ENCODE measurements around the gene CAMTA2. TPM values are rescaled to one million over a fixed set of nuclear protein-coding genes. Genes with fewer than 3 reads are reported as not detected.
"Not testable (repeated sequence)": the region's sequence is repeated elsewhere in the genome, so short reads cannot be mapped to it uniquely, and the experiment has no call there.

Gene CAMTA2
- total RNA-seq, 1 experiment from 2014 or later: 51.1 TPM

DNA sequence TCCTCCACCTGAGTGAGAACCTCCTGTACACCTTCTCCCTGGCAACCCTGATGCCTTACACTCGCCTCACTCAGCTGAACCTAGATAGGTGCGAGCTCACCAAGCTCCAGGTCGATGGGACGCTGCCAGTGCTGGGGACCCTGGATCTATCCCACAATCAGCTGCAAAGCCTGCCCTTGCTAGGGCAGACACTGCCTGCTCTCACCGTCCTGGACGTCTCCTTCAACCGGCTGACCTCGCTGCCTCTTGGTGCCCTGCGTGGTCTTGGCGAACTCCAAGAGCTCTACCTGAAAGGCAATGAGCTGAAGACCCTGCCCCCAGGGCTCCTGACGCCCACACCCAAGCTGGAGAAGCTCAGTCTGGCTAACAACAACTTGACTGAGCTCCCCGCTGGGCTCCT lies 54.7 kb downstream of the CAMTA2 start:
- Histone ChIP-seq H2AFZ (no peak overlapping the region), H3K27ac (no peak overlapping the region), H3F3A (ENCODE audit: insufficient read depth, low read depth) (peaks cover 13% of the 10 kb centered on the region), H3K9me2 (ENCODE audit: insufficient read depth) (no peaks in the 10 kb centered on the region), H3K4me3 (no peak overlapping the region), H3K79me2 (ENCODE audit: low read depth) (peaks cover 1% of the 10 kb centered on the region), H3K36me3 (ENCODE audit: low read depth) (peaks cover 5% of the 10 kb centered on the region; the same call in 1 of the 2 replicates), H3K27me3 (ENCODE audit: insufficient read depth, low read depth) (no peaks in the 10 kb centered on the region), H3K4me2 (no peak overlapping the region), H4K20me1 (ENCODE audit: insufficient read depth) (no peaks in the 10 kb centered on the region), H3K9me3 (ENCODE audit: insufficient read depth, low read depth) (no peaks in the 10 kb centered on the region), H3K4me1 (replicated peaks; ENCODE audit: insufficient read depth) (peaks cover 10% of the 10 kb centered on the region)
- no TSS peak for BruUV-seq (replicated peaks)
- no peak for DNase-seq
- intact Hi-C loops (cut with micrococcal nuclease; ENCODE audit: unreplicated experiment): no loop called here
- POLR2A ChIA-PET (ENCODE audit: unreplicated experiment): no interaction called here
- no peak for TF ChIP-seq EZH2 (IDR thresholded peaks at IDR 0.05; ENCODE audit: low read depth)
- TF ChIP-seq, protein P1, sequence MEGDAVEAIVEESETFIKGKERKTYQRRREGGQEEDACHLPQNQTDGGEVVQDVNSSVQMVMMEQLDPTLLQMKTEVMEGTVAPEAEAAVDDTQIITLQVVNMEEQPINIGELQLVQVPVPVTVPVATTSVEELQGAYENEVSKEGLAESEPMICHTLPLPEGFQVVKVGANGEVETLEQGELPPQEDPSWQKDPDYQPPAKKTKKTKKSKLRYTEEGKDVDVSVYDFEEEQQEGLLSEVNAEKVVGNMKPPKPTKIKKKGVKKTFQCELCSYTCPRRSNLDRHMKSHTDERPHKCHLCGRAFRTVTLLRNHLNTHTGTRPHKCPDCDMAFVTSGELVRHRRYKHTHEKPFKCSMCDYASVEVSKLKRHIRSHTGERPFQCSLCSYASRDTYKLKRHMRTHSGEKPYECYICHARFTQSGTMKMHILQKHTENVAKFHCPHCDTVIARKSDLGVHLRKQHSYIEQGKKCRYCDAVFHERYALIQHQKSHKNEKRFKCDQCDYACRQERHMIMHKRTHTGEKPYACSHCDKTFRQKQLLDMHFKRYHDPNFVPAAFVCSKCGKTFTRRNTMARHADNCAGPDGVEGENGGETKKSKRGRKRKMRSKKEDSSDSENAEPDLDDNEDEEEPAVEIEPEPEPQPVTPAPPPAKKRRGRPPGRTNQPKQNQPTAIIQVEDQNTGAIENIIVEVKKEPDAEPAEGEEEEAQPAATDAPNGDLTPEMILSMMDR (conservative IDR thresholded peaks at IDR 0.05): no peak
- CTCF ChIA-PET: no interaction called here

DNA sequence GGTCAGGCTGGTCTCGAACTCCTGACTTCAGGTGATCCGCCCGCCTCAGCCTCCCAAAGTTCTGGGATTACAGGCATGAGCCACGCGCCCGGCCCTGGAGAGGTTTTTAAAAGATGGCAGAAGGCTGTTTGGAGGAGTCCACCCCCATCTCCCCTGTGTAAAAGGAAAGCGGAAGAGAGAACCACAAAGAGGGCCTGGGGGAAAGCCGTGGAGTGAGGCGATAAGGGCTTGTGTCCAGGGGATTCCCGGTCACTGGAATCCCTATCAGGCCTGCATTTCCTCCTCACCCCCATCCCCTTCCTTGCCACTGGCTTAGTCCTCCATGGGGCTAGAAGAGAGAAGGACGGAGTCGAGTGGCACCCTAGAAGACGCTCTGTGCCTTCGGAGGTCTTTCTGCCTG lies 55.5 kb downstream of the CAMTA2 start, which contains the start of gene GP1BA:
TSS of gene GP1BA (plus strand) at position 315 of the 400 bp plus-strand sequence. CDS start 328 bp downstream, outside the sequence.
- BruUV-seq (replicated peaks): no TSS peak
- peaks cover 13% of the 10 kb centered on the region; the same call in 1 of the 2 replicates for H3F3A ChIP-seq (ENCODE audit: insufficient read depth, low read depth)
- ChIA-PET POLR2A (ENCODE audit: unreplicated experiment) (no interaction called here), CTCF (no interaction called here)
- no peaks in the 10 kb centered on the region for H3K36me3 ChIP-seq (ENCODE audit: low read depth)
- intact Hi-C loops (cut with micrococcal nuclease; ENCODE audit: unreplicated experiment): no loop called here
- no peaks in the 10 kb centered on the region for H3K79me2 ChIP-seq (ENCODE audit: low read depth)
- DNase-seq: no peak
- H3K4me2 ChIP-seq: no peak within 1 kb of the TSS
- no peak within 1 kb of the TSS for H2AFZ ChIP-seq
- H3K4me3 ChIP-seq: no peak within 1 kb of the TSS
- no peak for TF ChIP-seq EZH2 (IDR thresholded peaks at IDR 0.05; ENCODE audit: low read depth)
- TF ChIP-seq, protein P1 (conservative IDR thresholded peaks at IDR 0.05): no peak
- no peaks in the 10 kb centered on the region for H3K27me3 ChIP-seq (ENCODE audit: insufficient read depth, low read depth)
- H3K9me2 ChIP-seq (ENCODE audit: insufficient read depth): no peaks in the 10 kb centered on the region
- no peak within 1 kb of the TSS for H3K27ac ChIP-seq
- H3K4me1 ChIP-seq (replicated peaks; ENCODE audit: insufficient read depth): peaks cover 10% of the 10 kb centered on the region
- no peaks in the 10 kb centered on the region for H3K9me3 ChIP-seq (ENCODE audit: insufficient read depth, low read depth)
- H4K20me1 ChIP-seq (ENCODE audit: insufficient read depth): no peaks in the 10 kb centered on the region

DNA sequence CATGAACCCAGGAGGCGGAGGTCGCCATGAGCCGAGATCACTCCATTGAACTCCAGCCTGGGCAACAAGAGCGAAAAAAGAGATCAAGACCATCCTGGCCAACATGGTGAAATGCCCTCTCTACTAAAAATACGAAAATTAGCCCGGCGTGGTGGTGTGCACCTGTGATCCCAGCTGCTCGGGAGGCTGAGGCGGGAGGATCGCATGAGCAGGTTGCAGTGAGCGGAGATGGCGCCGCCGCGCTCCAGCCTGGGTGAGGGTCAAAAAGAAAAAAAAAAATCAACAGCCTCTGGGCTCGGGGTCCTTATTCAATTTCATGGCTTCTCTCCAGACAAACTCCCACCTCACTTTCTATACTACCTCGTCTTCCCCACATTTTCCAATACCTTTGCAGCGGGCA lies 58.6 kb downstream of the CAMTA2 start:
- Histone ChIP-seq H3K36me3 (ENCODE audit: low read depth) (no peaks in the 10 kb centered on the region), H3K4me3 (no peak overlapping the region), H3K4me2 (no peak overlapping the region), H3K27me3 (ENCODE audit: insufficient read depth, low read depth) (no peaks in the 10 kb centered on the region), H2AFZ (no peak overlapping the region), H3F3A (ENCODE audit: insufficient read depth, low read depth) (peaks cover under 1% of the 10 kb centered on the region; the same call in 1 of the 2 replicates), H4K20me1 (ENCODE audit: insufficient read depth) (no peaks in the 10 kb centered on the region), H3K27ac (no peak overlapping the region), H3K79me2 (ENCODE audit: low read depth) (no peaks in the 10 kb centered on the region), H3K9me2 (ENCODE audit: insufficient read depth) (no peaks in the 10 kb centered on the region), H3K9me3 (ENCODE audit: insufficient read depth, low read depth) (no peaks in the 10 kb centered on the region), H3K4me1 (replicated peaks; ENCODE audit: insufficient read depth) (peaks cover 1% of the 10 kb centered on the region)
- no peak for DNase-seq
- no TSS peak for BruUV-seq (replicated peaks)
- ChIA-PET CTCF (no interaction called here), POLR2A (ENCODE audit: unreplicated experiment) (no interaction called here)
- TF ChIP-seq EZH2 (IDR thresholded peaks at IDR 0.05; ENCODE audit: low read depth): no peak
- TF ChIP-seq, protein P1 (conservative IDR thresholded peaks at IDR 0.05): no peak
- intact Hi-C loops (cut with micrococcal nuclease; ENCODE audit: unreplicated experiment): no loop called here

DNA sequence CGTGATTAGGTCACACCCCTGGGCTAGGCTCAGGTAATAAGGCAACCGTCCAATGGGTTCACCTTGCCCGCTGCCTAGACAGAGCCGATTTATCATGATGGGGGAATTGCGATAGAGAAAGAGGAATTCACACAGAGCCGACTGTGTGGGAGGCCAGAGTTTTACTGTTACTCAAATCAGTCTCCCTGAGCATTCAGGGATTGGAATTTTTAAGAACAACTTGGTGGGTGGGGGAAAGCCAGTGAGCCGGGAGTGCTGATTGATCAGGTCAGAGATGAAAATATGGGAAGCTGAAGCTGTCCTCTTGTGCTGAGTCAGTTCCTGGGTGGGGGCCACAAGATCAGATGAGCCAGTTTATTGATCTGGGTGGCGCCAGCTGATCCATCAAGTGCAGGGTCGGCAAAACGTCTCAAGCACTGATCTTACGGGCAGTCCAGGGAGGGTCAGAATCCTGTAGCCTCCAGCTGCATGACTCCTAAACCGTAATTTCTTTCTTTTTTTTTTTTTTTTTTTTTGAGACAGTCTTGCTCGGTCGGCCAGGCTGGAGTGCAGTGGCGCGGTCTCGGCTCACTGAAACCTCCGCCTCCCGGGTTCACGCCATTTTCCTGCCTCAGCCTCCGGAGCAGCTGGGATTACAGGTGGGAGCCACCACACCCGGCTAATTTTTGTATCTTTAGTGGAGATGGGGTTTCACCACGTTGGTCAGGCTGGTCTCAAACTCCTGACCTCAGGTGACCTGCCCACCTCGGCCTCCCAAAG lies 60.7 kb downstream of the CAMTA2 start:
- intact Hi-C loops (cut with micrococcal nuclease; ENCODE audit: unreplicated experiment); H3K79me2 ChIP-seq (ENCODE audit: low read depth); H3K4me2 ChIP-seq; DNase-seq; H3K27ac ChIP-seq; H3K9me2 ChIP-seq (ENCODE audit: insufficient read depth); H2AFZ ChIP-seq; CTCF ChIA-PET; H3K4me1 ChIP-seq (replicated peaks; ENCODE audit: insufficient read depth); H3K27me3 ChIP-seq (ENCODE audit: insufficient read depth, low read depth); H4K20me1 ChIP-seq (ENCODE audit: insufficient read depth); H3K9me3 ChIP-seq (ENCODE audit: insufficient read depth, low read depth); H3K4me3 ChIP-seq; H3F3A ChIP-seq (ENCODE audit: insufficient read depth, low read depth); H3K36me3 ChIP-seq (ENCODE audit: low read depth); BruUV-seq (replicated peaks): not testable (repeated sequence)
- POLR2A ChIA-PET (ENCODE audit: unreplicated experiment): interaction anchor here (0.5 kb wide), 1 partner anchor 24 kb away, joined by 4 read pairs; the partner anchor contains the start of gene ENO3
